DLD1 (cell line): Measurements from ENCODE around the gene RASA1.

ENCODE experiments used
- in situ Hi-C: cut with HindIII; loops from 2 replicates; pipeline ENCODE4 v1.10.0; 2017; ENCODE audit warnings: low sequenced_read_pairs

RASA1 gene

DNA sequence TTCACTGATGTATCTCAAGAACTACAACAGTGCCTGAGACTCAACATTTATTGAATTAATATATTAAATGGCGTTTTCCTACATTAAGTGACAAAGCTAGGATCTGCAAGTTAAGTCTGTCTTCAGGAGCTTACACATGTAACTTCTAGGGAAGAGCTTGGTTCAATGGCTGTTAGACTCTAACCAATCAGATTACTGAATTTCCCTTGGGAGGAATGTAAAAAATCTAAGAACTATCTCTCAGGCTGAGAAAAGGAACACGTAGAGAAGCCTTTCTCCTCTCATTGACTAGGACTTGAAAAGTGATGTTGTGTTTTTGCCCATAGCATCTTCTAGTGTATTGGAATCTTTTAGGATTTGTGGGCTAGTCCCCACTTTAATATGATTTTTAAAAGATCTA lies 91.4 kb downstream of the RASA1 start:
- in situ Hi-C loops = no loop called here

DNA sequence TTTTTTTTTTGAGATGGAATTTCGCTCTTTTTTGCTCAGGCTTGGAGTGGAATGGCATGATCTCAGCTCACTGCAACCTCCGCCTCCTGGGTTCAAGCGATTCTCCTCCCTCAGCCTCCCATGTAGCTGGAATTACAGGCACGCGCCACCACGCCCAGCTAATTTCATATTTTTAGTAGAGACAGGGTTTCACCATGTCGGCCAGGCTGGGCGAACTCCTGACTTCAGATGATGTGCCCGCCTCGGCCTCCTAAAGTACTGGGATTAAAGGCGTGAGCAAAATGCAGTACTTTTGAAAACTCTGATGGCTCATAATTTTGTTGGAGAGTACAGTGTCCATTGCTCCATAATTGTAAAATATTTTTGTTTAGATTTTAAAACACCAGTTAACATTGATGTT lies 92.4 kb downstream of the RASA1 start:
- in situ Hi-C loops = no loop called here

DNA sequence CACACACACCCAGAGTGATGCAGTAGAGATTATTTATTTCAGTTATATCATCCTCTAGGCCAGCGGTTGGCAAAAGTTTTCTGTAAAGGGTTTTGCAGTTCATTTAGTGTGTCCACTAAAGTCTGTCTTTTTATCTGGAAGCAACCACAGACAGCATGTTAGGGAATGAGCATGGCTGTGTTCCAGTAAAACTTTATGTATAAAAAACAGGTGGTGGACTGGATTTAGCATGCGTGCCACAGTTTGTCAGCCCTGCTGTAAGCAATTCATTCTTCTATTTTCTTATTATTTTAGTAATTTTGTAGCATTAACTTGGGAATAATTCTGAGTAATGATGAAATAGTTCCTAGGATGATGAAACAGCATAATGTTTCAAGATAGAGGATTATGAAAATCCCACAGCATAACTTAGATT lies 93.4 kb downstream of the RASA1 start:
- in situ Hi-C loops = no loop called here

DNA sequence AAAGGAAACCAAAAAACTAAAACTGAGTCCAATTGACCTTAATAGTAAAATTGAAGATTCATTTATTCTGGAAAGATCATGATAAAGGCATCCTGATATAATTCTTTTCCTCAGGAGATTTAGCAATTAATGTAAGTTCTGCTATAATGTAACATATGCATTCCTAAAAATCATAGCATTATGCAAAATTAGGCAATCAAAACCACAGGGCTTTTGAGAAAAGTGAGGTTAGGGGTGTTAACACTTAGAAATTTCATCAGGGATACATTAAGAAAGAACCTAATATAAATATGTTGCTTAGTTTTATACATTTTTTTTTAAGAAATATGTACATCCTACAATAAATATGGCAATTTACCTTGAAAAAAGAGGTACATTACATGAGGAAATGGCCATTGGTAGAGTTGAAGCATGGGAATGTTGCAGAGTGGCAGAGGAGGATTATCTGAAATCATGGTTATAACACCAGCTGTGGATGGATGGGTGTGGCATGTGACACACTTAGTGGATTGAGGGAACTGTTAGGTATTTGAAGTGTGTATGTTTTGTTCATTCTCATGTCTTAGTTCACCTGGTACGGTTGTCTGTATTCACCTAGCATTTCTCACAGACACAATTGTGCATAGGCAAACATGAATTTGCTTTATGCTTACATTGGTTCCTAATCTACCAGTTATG lies 94.0 kb downstream of the RASA1 start:
- in situ Hi-C loops = no loop called here

DNA sequence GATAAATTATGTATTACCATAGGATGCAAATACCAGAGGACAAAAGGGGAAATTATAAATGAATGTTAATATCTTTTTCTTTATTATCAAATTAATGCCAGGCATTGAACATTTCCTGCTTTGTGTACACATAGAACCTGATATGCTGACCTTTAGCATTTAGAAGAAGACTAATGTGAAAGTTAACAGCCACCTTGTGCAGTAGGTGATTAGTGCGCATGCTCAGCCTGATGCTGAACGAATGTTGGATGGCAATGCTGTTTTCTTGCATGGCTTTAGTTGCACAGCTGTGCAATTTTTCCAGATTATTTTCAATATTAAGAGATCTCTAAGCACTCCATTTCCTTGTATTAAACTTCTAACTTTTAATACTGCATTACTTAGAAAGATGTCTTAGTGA lies 99.6 kb downstream of the RASA1 start:
- in situ Hi-C loops = no loop called here

- in situ Hi-C loops = no loop called here
These were observed 100.9 kb downstream of the RASA1 start for GRCh38 chr5:87368601-87369000.

DNA sequence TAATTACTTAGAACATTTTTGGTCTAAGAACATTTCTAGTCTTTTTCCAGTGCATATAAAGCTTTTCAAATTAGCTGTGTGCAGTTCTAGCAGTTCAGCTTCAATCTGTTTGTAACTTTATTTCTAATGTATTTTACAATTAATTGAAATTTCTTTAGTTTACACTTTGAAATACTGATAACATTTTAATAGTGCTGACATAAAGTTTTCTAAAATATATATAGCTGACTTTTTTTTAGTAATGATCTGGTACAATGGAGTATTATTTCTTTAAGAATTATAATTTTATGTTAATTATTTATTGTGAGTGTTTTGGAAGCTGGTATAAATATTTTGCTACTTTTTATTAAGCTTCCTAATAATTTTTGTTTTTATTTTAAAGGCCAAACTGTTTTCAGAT lies 101.7 kb downstream of the RASA1 start:
- in situ Hi-C loops = no loop called here

DNA sequence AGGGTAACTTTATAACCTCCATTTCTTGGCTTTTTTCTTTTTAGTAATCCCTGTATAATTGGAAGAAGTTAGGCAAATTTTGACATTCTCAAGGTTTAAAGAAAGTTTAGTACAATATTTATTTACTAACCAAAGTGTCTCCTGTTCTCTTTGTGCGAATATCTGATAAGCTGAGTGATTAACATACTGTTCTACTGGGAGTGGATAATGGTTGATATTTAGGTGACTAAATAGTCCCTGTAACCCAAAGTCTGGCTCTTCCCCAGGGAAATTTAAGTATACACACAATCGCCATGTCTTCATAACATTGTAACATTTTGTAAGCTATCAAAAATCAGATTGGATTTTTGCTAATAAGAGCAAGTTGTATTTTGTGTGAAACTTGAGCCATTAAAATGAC lies 105.0 kb downstream of the RASA1 start:
- in situ Hi-C loops = no loop called here

DNA sequence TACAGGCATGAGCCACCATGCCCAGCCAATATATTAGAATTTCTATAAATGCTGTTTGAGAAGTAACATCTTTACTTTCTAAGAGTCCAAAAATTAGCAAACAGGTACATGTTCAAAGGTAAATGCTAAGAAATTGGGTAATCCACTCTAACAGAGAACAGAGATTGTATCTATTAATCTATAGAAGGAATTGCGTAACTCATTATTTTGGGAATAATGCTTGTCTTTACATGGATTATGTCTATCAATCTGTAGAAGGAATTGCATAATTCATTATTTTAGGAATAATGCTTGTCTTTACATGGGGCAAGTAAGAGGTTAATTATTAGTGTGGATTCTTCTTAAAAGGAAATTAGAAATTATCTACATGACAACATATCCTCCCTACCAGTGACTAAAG lies 114.5 kb downstream of the RASA1 start:
- in situ Hi-C loops = no loop called here

- in situ Hi-C loops = no loop called here
These were observed 115.5 kb downstream of the RASA1 start for GRCh38 chr5:87383216-87383615.

DNA sequence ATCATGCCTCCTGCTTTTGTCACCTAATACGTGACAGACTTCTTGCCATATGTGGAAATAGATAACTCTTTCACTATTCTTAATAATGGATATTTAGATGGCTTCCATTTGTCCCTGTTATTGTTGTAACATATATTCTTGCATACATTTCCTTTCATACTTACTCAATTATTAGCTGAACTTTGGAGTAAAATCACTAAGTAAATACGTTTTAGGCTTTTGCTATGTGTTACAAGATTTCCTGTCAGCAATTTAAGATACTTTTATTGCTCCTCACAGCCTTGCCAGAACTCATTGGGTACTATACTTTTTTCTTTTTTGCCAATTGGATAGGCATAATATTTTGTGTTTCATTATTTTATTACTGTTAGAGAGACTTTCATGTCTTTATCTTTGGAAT lies 118.1 kb downstream of the RASA1 start:
- in situ Hi-C loops = no loop called here

GRCh38 chr5:87388129-87388528 lies 120.4 kb downstream of the RASA1 start:
- in situ Hi-C loops = no loop called here

GRCh38 chr5:87389296-87390034 lies 121.8 kb downstream of the RASA1 start:
- in situ Hi-C loops = no loop called here

GRCh38 chr5:87390075-87390474 lies 122.4 kb downstream of the RASA1 start:
- in situ Hi-C loops = no loop called here

DNA sequence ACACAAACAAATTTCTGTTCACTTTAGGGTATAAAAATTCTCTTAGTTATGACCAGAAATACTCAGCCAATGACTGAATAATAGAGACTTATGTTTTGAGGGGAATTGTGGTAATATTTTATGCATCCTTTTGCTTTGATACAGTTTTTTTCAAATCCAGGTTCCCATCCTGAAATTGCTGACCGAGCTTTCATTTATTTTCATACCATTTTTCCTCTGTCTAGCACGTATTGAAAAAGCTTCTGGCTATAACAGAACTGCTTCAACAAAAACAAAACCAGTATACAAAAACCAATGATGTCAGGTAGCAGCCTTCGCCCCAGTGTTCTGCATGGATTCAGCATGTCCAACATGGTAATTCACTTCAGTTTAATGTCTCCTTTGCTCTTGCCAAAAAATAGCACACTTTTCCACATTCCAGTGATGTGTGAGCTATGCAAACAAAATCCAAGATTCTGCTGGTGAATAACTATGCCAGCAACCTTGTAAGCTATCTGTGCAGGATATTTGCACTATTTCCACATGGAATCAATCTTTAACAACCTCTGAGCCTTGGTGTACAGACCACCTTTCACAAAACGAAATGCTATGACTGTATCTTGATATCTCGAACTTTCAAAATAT lies 123.0 kb downstream of the RASA1 start:
- in situ Hi-C loops = no loop called here

DNA sequence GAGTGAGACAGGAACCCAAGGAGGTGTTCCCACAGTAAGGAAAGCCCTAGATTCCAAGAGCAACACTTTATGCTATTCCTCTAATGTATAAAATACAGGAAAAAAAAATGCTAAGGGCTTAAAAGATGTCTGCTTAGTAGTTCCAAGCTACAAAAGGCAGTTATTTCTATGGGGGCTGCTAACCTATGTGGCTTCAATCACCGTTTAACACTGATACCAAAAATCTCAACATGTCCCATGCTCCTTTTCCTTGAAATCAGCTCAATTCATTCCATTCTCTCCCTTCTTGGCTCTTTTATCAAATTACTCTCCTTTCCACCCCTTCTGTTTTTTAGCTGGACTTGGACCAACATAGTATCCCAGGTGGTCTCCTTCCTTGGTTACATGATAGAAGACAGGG lies 124.5 kb downstream of the RASA1 start:
- in situ Hi-C loops = no loop called here

- in situ Hi-C loops = no loop called here
These were observed 125.1 kb downstream of the RASA1 start for GRCh38 chr5:87392801-87393200.

- in situ Hi-C loops = no loop called here
These were observed 125.6 kb downstream of the RASA1 start for GRCh38 chr5:87393331-87393730.

DNA sequence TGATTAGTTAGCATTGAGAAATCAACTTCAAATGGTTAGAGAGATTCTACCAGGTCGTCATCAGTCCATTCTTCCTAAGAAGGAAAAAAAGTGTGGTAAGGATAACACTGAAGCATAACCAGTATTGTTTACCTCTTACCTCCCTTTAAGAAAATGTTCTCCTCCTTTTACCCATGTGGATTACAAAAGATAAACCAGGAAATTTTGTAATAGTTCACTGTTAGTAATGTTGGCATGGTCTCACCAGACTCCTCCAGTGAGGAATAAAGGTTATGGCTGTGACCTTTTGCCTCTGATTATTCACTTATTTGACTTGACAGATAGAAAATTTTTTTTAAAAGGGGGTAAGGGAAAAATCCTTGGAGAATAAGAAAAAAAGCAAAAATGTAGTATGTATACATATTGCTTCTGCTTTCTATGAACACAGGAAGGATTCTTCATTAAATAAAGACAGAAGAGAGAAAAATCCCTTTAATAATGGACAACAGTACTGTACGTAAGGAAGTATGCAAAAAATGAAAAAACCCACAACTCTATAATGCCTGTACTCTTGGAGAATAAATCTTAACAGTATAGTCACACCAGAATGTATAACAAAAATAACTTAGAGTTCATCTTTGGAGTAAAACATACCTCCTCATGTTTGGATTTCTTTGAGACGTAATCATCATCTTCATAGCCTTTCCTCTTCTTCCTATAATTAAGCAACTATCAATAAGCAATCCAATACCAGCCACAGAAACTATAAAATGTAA lies 126.9 kb downstream of the RASA1 start:
- in situ Hi-C loops = no loop called here

DNA sequence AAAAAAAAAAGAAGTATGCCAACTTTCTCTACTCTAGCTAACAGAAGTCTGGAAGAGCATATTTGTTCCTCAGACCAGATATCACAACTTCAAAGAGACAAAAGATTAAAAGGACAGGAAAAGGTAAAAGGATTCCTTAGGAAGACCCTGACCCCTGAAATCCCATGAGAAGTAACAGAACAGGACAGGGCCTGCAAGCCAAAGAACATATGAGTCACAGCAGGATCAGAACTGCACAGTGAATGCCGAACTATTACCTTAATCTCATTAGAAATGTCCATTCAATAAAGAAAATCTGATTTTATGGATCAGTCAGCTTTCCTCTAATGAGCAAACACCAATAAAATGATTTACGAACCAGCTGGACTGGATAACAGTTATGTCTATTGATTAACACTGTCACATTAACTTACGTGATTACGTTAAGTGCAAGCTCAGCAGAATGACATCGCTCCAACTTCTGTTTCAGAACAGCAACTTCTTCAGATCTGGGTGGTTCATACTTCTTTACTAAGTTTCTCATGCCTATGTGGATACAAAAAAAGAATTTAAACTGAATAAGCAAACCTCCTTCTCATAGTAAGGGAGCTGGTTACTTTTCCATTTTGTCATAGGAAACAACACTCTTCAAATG lies 131.4 kb downstream of the RASA1 start:
- in situ Hi-C loops = no loop called here

DNA sequence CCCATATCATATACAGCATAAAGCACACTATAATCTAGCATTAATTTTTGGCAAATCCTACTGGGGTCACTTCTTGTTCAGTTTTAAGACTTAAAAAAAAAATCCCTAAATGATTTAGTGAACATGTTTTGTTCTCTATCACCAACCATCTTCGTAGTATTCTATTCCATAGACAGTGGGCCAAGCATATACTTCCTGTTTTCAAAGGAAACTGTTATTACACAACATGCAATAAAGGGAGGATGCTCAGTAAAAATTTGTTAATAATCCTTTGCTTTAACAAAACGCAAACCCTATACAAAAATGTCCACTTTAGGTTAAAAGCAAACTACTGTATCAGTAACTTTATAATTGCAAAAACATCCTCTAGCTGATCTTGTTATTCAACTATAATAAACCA lies 132.0 kb downstream of the RASA1 start:
- in situ Hi-C loops = no loop called here
